Astrocyte (in vitro differentiated cells and primary cell): ENCODE results near the gene TRIML2.

Experiments used
- CTCF ChIP-seq: IDR thresholded peaks from 2 replicates; pipeline ENCODE4 v1.5.1; 2011; ENCODE audit warnings: low read depth, mild to moderate bottlenecking, inconsistent platforms, low read length, moderate library complexity; ENCODE audit not compliant: insufficient read depth
- EZH2 ChIP-seq: IDR thresholded peaks from 2 replicates; pipeline ENCODE4 v1.6.1; 2012; ENCODE audit warnings: mild to moderate bottlenecking, low read length, inconsistent platforms; ENCODE audit not compliant: insufficient read depth

- TF ChIP-seq CTCF (no peak), EZH2 (no peak)
These were observed 37.2 kb upstream of the TRIML2 start for GRCh38 chr4:188146618-188147017.
